ENCODE measurements around the gene MRPL48.
A peak's percentile ranks its signal among the peaks of the same experiment; 100 is the strongest.

Gene MRPL48

GRCh38 chr11:73894725-73895335, 107.2 kb downstream of the MRPL48 start:
- peak; percentile 60 for DNase-seq

GRCh38 chr11:73902303-73902702, 114.6 kb downstream of the MRPL48 start:
- no peak for DNase-seq

DNA sequence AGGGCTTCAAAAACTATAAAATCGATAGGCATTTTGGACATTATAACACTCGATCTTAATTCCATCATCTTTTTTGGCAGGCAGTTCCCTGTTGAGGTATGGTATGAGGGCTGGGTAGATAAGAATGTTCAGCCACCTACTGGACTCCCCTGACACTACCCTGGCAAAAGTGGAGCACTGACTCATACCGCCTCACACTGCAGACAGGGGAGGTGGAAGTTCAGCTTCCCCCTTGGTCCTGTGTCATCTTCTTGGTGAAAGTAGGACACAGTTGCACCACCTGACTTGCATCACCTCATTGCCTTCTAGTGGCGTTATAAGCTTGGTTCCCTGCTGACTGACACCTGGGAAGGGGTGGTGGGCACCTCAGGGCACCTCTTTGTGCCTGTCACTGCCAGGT, 119.5 kb downstream of the MRPL48 start:
- peak; percentile 53 for DNase-seq

DNA sequence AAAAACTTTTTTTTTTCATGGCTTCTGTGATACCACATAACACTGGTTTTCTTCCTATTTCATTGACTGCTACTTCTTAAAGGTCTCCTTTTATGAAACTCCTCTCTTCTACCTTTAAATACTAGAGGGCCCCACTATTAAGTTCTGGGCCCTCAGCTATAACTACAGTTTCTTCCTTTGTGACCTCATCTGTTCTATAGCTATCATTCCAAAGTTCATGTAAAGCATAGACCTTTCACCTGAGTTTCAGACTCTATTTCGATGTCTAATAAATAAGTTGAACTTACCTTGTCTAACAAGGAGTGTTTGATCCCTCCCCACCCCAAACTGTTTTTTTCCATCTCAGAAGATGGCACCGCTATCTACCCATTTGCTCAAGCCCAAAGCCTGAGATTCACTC, 124.4 kb downstream of the MRPL48 start:
- DNase-seq: no peak

GRCh38 chr11:73913472-73913871, 125.8 kb downstream of the MRPL48 start:
- DNase-seq: no peak

DNA sequence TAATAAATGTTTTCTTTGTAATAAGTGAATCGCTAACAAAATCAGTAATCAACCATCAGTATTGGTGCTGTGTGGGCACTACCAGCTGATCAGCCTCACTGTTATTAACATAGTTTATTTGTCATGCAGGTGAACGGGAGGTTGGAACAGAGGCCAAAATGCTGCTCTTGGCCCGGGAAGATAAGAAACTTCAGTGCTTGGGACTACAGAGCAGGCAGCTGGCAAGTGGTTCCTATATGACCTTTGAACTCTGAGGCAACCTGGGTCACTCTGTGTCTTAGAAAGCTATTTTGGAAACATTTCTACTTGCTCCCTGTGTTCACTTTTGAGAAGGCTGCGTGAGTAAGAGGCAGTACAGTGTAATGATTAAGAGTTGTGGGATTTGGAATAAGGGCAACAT, 126.6 kb downstream of the MRPL48 start:
- DNase-seq: no peak
